ENCODE measurements around the gene NIPAL4.

GRCh38 chr5:157479166-157479565, 19.2 kb downstream of the NIPAL4 start:
- TF ChIP-seq, protein P1, sequence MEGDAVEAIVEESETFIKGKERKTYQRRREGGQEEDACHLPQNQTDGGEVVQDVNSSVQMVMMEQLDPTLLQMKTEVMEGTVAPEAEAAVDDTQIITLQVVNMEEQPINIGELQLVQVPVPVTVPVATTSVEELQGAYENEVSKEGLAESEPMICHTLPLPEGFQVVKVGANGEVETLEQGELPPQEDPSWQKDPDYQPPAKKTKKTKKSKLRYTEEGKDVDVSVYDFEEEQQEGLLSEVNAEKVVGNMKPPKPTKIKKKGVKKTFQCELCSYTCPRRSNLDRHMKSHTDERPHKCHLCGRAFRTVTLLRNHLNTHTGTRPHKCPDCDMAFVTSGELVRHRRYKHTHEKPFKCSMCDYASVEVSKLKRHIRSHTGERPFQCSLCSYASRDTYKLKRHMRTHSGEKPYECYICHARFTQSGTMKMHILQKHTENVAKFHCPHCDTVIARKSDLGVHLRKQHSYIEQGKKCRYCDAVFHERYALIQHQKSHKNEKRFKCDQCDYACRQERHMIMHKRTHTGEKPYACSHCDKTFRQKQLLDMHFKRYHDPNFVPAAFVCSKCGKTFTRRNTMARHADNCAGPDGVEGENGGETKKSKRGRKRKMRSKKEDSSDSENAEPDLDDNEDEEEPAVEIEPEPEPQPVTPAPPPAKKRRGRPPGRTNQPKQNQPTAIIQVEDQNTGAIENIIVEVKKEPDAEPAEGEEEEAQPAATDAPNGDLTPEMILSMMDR (IDR thresholded peaks at IDR 0.05; ENCODE audit: extremely low read depth in 1 of 2, insufficient read depth in 1 of 2, low read depth in 1 of 2, low read length in 2 of 2) = no peak
- TF ChIP-seq POLR2A (IDR thresholded peaks at IDR 0.05; ENCODE audit: low read depth, low read length) (no peak), FOS (IDR thresholded peaks at IDR 0.05; ENCODE audit: borderline replicate concordance, insufficient read depth, low read length) (no peak), EZH2 (IDR thresholded peaks at IDR 0.05; ENCODE audit: borderline replicate concordance, low read depth, low read length, severe bottlenecking) (no peak), GATA2 (IDR thresholded peaks at IDR 0.05; ENCODE audit: insufficient read depth, insufficient read length, low read depth, low read length) (no peak), POLR2AphosphoS5 (IDR thresholded peaks at IDR 0.05; ENCODE audit: insufficient read depth, low read depth, low read length) (no peak), JUN (IDR thresholded peaks at IDR 0.05; ENCODE audit: borderline replicate concordance, insufficient read depth, insufficient read length, low read depth) (no peak), MYC (IDR thresholded peaks at IDR 0.05; ENCODE audit: low read depth, low read length) (no peak)
- TF ChIP-seq, protein P2, sequence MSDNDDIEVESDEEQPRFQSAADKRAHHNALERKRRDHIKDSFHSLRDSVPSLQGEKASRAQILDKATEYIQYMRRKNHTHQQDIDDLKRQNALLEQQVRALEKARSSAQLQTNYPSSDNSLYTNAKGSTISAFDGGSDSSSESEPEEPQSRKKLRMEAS (IDR thresholded peaks at IDR 0.05; ENCODE audit: insufficient read depth, insufficient read length) = no peak

Data from endothelial cell of umbilical vein (primary cell).